Activated T-cell treated with anti-CD3 and anti-CD28 coated beads for 24 hours (primary cell): ENCODE data around the gene KLHL22.
"Not testable (repeated sequence)": the region's sequence is repeated elsewhere in the genome, so short reads cannot be mapped to it uniquely, and the experiment has no call there.

Source experiments
- DNase-seq: peaks from one replicate; pipeline ENCODE4 v3.0.0-alpha.2; 2020; ENCODE audit warnings: low read depth

The KLHL22 gene, protein sequence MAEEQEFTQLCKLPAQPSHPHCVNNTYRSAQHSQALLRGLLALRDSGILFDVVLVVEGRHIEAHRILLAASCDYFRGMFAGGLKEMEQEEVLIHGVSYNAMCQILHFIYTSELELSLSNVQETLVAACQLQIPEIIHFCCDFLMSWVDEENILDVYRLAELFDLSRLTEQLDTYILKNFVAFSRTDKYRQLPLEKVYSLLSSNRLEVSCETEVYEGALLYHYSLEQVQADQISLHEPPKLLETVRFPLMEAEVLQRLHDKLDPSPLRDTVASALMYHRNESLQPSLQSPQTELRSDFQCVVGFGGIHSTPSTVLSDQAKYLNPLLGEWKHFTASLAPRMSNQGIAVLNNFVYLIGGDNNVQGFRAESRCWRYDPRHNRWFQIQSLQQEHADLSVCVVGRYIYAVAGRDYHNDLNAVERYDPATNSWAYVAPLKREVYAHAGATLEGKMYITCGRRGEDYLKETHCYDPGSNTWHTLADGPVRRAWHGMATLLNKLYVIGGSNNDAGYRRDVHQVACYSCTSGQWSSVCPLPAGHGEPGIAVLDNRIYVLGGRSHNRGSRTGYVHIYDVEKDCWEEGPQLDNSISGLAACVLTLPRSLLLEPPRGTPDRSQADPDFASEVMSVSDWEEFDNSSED

DNA sequence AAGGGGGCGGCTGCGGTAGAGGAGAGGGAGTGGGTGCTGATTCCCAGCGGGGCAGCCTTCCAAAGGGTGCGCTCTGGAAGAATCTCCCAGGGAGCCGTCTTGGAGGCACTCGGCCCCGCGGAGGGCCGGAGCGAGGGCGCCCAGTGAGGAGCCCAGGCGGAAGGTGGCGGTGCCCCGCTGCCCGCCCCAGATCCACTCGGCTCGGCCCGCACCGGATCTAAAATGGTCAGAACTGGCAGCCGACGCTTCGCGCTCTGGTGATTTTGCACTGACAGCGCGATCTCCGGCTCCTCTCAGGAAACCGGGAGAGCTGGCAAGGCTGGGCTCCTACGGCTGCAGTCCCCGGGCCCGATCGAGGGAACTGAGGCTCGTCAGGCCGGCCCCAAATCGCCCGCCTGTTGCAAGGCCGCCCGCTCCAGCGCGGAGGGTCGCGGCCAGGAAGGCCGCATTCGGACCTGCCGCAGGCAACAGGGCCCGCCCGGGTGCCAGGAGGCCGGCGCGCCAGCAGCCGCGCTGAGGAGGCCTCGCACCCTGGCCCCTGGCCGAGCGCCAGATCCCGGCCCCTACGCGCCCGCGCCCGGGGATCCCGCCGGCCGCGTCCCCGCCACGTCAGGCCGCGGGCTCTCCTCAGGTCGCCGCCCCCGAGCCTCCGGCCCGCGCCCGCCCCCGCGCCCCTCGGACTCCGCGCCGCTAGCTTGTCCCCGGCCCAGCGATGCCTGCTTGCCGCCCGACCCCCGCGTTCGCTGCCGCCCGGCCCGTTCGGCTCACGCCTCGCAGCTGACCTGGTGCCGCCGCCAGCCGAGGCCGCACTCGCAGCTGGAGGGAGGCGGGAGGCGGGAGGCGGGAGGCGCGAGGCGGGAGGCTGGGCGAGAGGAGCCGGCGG is at the start of gene KLHL22:
Gene KLHL22 (minus strand): TSS at position 818 of the 883 bp plus-strand sequence. CDS start 6,584 bp downstream, outside the sequence.
- DNase-seq: peak; percentile 15

DNA sequence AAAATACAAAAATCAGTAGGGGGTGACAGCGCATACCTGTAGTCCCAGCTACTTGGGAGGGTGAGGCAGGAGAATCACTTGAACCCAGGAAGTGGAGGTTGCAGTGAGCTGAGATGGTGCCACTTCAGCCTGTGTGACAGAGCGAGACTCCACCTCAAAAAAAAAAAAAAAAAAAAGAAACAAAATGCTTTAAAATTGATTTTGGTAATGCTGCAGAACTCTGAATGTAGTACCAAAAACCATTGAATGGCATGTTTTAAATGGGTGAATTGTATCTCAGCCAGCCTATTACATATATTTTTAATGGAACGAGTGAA is 49.7 kb upstream of the KLHL22 start:
- not testable (repeated sequence) for DNase-seq

DNA sequence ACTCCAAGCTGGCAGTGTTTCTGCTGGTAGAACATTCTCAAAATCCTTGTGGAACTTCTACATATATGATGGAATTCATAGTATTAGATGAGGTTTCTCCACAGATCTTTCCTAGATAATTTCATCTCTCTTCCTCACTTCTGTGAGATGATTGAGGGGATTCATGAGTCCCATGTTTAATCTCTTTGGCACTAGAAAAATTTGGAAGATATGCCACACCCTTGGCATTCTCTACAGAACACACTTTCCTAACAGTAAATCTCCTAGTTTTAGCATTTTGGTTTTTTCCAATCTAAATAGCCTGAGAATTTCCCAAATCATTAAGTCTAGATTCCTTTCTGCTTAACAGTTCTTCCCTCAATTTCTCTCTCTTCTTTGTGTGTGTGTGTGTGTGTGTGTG is 47.1 kb upstream of the KLHL22 start:
- no peak for DNase-seq

DNA sequence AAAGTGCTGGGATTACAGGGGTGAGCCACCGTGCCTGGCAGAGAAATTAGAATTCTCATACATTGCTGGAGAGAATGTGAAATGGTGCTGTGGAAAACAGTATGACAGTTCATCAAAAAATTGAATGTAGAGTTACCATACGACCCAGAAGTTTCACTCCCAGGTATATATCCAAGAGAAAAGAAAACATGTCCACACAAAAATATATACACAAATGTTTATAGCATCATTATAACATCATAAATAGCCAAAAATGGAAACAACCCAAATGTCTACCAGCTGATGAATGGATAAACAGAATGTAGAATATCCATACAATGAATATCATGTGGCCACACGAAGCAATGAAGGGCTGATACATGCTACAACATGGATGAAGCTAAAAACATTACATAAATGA is 46.5 kb upstream of the KLHL22 start:
- no peak for DNase-seq

DNA sequence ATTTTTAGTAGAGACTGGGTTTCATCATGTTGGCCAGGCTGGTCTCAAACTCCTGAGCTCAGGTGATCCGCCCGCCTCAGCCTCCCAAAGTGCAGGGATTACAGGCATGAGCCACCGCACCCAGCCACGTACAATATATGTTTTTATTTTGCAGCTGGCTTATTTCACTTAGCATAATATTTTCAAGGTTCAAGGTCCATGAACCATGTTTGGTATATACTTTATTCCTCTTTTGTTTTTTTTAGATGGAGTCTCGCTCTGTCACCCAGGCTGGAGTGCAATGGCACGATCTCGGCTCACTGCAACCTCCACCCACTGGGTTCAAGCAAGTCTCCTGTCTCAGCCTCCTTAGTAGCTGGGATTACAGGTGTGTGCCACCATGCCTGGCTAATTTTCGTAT is 43.3 kb upstream of the KLHL22 start:
- not testable (repeated sequence) for DNase-seq

DNA sequence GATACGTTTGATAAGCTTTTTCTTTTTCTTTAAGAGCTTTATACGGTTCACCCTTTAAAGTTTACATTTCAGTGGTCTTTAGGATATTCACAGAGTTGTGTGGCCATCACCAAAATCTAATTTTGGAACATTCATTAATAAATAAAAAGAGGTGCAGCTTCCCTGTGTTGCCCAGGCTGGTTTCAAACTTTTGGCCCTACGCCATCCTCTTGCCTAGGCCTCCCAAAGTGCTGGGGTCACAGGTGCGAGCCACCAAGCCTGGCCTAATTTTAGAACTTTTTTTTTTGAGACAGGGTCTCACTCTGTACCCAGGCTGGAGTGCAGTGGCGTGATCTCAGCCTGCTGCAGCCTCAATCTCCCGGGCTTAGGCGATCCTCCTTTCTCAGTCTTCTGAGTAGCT is 42.4 kb upstream of the KLHL22 start:
- DNase-seq: no peak

DNA sequence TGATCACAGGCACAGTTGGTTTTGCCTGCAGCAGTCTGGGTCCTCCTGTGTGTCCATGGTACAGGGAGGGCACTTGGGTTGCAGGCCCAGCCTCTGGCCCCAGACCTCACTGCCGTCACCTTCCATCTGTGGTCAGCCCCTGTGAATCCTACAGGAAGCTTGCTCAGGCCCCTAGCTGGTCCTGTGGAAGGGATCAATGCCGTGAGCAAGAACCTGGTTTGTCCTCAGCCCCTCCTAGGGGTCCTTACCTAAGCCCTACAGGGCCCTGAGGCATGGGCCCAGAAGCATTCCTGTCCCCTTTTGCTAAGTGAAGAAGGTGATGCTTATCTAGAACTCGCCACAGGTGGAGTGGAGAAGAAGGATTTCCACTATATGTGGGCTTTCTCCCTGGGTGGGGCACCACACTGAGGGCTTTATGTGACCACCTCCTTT is 41.7 kb upstream of the KLHL22 start:
- DNase-seq: no peak

DNA sequence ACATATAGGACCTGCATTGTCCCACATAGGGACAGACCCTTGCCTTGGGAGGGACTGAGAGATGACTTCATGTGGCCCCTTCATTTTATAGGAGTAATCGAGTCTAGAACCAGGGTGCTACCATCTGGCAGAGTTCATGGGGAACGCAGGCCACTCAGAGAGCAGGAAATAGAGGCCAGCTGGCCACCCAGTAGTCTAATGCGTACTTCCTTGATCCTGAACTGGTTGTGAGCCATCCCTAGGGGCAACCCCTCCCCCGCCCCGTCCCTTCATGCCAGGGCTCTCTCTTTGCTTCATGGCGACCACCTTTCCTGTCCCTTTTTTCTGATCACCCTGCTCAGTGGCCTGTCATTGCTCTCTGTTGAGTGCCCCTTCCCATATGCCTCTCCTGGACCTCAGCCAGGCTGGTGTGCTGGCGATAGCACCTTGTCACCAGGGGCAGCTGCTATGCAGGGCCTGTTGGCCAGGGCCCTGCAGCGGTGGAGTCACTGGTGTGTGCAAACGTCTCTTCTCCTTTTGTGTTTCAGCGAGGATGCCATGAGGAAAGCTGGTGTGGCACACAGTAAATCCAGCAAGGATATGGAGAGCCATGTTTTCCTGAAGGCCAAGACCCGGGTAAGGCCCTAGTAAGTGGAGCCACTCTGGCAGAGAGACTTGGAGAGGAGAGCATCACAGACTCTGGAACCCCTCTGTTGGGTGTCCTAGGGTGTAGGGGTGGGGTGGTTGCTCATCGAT is 41.2 kb upstream of the KLHL22 start:
- no peak for DNase-seq

DNA sequence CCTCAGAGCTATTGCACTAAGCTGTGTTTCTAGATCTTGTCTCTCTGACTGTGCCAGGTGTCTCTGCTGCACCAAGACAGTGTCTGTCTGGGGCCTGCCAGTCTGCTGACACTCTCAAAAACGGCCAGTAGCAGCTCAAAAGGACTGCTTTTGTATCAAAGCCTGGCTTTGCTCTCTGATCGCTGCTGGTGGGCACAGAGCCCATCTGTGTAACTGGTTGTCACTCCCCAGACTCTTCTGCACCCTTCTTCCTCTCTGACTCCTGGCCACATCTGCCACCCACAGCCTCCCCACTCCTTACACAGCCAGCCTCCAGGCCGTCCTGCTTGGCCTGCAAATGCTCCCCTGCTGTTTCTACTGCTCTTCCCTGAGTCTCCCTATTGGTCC is 38.3 kb upstream of the KLHL22 start:
- no peak for DNase-seq

DNA sequence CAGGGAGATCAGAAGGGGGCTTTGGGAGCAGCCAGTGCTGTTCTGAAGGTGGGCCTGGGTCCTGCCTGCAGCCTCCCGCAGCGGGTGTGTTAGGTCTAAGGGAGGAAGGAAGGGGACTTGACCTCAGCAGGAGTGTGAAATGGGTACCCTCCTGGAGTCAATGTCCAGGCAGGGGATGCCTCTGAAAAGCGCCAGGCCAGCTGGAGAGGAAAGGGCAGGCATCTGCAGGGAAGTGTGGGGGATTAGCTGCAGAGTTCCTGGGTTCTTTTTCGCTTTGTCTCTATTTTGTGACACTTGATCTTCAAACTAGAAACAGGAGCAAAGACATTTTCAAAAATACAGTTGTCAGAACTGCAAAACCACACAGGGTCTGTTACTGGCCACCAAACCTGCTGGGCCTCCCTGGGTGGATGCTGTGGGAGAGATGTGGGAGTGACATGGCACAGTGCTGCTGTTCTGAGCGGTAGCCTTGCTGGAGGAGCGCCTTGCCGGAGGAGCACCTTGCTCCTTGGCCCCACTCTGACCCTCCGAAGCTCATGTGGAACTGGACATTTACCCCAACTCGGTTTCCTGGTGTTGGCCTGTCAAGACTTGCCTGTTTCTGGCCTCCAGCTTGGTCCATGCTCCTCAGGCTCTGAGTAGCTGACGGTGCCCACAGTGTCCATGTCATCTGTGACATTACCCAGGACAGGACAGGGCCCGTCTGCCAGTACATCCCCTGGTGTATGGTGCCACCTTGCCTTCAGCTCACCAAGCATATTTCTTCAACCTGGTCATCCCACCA is 37.7 kb upstream of the KLHL22 start:
- no peak for DNase-seq

DNA sequence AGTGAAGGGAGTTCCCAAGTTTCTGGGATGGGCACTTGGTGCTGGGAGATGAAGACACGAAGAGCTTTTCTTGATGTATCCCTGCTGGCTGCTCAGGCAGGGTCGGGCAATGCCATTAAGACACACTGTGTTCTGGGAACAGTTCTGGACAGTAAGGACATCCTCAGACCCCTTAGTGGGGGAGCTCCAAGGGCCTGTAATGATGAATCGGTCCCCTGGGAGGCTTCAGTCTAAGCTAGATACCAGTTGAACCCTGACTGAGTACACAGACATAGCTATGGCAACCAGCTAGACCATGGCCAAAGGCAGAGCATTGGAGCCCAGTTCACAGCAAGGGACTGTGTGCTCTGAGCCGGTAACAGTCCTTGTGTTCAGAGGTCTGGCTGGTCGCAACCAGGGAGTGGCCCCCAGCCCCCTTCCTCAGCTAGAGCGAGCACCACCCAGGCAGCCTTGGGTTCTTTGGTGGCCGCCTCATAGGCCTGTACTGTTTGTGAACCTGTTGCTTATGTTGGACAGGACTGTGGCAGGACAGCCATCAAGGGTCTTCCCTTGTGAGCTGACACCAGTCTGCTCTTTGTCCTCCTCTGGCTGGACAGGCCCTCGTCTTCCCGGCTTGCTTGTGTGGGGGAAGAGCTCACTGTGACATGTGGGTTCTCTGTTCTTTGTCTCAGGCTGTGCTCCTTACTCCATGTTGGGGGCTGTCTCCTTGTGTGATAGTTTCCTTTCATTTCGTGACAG is 36.8 kb upstream of the KLHL22 start:
- DNase-seq: no peak

DNA sequence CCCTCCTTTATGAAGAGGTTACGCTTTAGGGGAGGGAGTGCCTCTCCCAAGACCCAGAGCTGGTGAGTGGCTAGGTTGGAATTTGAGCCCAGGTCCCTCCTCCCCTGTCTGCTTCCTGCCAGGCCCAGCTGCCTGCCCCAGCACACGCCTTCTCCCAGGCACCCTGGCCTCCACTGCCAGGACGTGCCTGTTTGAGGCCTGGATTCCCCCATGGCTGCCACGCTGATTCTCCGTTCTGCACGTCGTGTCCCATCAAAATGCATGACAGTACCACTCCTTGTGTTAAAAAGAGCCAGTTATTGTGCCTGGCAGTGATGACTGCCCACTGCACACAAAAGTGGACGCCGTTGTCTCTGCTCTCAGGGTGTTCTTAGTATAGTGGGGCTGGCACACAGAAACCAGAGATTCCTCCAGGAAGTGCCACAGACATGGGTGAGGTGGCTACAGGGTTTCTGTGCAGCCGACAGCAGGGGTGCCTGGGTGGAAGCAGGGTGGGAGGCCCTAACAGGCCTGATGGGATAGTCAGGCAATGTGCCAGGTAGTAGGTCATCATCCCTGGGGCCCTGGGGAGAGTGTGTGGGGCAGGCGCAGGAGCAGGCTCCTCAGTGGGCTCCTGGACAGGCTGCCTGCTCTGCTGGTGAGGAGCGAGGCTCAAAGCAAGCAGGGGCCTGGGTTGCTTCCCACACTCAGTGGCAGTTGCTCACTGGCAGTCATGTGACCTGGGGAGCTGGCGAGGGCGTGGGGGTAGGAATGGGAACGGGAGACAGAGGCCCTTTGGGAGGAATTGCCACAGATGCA is 36.0 kb upstream of the KLHL22 start:
- no peak for DNase-seq

DNA sequence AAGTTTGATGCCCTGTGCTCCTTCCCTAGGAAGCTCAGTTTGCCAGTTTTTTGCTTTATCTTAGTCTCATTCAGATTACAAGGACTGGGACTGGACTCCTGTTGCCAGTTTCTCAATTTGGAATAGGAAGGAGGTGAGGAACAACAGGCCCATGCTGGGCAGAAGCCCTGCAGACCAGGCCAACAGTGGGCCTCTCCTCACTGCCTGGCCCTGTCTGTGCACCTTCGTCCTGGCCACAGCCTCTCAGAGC is 35.5 kb upstream of the KLHL22 start:
- no peak for DNase-seq

DNA sequence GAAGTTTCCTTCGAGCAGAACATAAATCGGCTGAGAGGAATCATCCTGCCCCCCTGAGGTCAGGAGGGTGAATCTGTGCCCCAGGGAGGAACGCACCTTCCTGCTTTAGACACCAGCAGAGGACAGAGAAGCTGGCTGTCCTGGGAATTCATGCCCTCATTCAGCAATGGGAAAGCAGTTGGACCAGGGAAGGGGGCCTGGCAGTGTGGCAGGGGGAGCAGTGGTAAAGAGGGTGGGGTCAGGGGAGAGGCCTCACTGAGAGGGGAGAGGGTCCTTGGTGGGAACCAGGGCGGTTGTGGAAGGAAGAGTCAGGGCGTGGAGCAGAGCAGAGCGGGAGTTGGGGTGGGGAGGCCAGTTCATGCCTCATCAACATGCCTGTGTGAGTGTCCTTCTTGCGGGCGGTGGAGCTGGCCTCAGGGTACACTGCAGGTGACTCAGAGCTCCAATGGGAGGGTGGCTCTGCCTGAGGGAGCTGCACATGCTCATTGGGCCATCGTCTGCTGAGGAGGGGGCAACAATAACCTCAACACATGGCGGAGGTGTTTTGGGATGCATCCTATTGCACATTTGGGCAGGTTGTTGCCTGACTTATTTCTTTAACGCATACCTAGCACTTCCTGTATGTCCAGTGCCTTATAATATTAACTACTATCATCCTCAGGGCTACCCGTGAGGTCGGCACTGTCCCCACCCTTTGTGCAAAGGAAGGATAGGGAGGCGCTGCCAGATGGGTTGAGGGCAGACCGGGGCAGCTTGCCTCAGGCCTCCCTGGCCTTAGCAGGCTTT is 35.0 kb upstream of the KLHL22 start:
- no peak for DNase-seq

DNA sequence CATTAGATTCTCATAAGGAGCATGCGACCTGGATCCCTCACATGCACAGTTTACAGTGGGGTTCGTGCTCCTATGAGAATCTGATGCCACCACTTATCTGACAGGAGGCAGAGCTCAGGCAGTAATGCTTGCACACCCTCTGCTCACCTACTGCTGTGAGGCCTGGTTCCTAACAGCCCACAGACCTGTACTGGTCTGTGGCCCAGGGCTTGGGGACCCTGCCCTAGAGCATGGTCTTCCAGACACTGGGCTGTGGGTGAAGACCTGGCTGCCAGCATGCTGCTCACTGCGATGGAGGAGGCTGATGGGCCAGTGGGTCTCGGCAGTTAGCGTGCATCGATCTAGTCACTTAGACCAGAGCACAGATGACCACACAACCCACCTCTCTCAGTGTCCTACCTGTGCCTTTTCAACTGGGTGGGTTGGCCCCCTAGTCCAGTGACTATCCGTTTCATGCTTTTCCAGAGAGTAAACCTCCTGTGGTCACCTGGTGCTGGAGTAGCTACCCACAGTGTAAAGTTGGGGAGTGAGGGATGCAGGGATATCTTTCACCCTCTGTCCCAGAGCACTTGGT is 32.9 kb upstream of the KLHL22 start:
- no peak for DNase-seq

DNA sequence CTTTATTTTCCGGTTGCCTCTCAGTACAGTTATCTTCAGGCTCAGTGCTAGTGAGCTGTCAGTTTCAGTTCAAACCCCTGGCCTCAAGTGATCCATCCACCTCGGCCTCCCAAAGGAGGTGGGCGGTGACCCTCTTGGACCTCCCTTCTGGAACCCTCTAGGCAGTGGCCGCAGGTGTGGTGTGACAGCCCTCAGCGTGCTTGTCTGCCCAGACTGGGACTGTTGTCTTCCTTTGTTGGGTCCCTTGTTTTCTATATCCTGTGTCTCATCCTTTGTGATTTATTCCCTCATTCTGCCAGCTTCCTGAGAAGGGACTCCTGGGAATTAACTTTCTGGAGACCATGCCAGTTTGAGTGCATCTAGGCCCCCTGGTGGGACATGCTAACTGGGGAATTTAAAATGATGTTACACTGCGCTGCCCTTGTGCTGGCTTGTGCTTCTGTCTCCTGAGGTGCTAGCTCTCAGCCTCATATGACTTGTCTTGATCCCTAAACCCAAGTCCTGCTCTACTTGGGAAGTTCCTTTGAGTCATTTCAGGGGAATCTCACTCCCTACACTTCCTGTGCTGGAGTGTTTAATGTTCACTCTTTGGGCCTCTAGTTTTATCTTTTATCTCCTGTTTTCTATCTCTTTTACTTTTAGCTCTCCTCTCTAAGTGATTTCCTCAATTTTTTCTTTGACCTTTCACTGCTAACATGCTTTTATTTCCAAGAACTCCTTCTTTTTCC is 31.2 kb upstream of the KLHL22 start:
- no peak for DNase-seq

DNA sequence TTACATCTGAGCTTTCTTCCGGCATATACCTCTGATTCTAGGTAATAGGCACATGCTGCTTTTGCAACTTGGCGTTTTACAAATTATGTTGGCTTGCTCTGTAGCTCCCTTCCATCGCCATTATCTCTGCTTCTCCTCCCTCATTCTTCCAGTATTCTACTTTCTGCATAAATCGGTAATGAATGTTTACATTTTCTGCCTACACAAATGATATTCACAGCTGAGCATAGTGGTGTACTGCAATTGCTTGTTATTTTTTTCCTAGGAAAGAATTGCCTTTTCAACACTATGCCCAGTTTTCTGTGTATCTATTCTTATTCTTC is 30.7 kb upstream of the KLHL22 start:
- no peak for DNase-seq

DNA sequence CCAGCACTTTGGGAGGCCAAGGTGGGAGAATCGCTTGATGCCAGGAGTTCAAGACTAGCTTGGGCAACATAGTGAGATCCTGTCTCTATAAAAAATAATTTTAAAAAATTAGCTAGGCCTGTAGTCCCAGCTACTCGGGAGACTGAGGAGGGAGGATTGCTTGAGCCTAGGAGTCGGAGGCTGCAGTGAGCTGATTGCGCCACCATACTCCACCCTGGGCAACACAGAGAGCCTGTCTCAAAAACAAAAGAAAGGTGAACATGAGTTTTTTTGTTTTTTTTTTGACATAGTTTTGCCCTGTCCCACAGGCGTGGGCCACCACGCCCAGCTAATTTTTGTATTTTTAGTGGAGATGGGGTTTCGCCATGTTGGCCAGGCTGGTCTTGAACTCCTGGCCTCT is 29.5 kb upstream of the KLHL22 start:
- no peak for DNase-seq
